ENCODE data around the gene FOXK1.

DNA sequence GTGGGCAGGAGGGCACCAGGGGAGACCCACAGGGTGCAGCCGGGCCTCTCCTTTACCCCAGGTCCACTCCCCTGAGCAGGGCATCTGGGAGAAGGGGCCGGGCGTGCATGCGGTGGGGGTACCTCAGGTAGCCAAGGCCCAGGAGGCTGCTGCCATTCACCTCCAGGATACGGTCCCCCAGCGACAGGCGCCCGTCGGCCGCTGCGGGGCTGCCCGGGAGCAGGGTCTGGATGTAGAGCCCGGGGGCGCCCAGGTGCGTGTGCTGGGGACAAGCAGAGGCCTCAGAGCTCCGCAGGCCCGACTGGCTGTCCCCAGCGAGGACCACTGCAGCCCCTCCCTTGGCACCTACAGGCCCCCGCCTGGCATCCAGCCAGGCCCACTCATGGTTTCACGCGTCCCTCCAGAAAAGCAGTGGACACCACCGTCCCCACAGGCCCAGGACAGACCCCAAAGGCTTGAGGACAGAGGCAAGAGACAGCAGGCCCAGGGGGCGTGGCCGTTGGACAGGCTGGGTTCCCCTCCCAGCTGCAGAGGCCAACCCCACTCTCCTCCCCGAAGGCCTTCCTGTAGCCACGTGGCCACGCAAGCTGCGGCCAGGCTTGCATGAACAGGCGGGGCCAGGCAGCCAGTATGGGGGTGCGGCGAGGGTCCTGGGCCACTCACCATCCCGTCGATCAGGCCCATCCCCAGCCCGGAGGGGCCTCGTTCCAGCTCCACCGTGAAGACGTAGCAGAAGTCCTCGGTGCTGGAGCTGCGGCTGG, 117.6 kb downstream of the FOXK1 start:
- TF ChIP-seq POLR2AphosphoS5 (IDR thresholded peaks at IDR 0.05; ENCODE audit: low read depth), result no peak
- TF ChIP-seq, protein P1, sequence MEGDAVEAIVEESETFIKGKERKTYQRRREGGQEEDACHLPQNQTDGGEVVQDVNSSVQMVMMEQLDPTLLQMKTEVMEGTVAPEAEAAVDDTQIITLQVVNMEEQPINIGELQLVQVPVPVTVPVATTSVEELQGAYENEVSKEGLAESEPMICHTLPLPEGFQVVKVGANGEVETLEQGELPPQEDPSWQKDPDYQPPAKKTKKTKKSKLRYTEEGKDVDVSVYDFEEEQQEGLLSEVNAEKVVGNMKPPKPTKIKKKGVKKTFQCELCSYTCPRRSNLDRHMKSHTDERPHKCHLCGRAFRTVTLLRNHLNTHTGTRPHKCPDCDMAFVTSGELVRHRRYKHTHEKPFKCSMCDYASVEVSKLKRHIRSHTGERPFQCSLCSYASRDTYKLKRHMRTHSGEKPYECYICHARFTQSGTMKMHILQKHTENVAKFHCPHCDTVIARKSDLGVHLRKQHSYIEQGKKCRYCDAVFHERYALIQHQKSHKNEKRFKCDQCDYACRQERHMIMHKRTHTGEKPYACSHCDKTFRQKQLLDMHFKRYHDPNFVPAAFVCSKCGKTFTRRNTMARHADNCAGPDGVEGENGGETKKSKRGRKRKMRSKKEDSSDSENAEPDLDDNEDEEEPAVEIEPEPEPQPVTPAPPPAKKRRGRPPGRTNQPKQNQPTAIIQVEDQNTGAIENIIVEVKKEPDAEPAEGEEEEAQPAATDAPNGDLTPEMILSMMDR (IDR thresholded peaks at IDR 0.05; ENCODE audit: insufficient read depth, low read length), result no peak
